HG02798 (cell line): ENCODE results near the gene RNF144B.
"Not testable (repeated sequence)": the region's sequence is repeated elsewhere in the genome, so short reads cannot be mapped to it uniquely, and the experiment has no call there.

Source experiments
- ATAC-seq: cut with Tn5 transposase; IDR thresholded peaks from one replicate; pipeline ENCODE4 v1.9.1; 2021; ENCODE audit warnings: mild to moderate bottlenecking; ENCODE audit not compliant: unreplicated experiment, poor library complexity

The RNF144B gene

DNA sequence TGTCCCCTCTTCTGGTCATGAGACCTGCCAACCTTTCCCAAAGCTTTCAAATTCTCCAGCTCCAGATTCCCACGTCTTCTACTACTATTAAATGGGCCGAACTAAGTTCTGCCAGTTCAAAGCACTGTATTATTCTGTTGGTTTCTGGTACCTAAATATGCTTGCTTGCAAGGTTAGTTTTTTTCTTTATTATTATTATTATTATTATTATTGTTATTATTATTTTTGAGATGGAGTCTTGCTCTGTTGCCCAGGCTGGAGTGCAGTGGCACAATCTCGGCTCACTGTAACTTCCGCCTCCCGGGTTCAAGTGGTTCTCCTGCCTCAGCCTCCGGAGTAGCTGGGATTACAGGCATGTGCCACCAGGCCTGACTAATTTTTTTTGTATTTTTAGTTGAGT, 17.8 kb downstream of the RNF144B start:
- not testable (repeated sequence) for ATAC-seq

DNA sequence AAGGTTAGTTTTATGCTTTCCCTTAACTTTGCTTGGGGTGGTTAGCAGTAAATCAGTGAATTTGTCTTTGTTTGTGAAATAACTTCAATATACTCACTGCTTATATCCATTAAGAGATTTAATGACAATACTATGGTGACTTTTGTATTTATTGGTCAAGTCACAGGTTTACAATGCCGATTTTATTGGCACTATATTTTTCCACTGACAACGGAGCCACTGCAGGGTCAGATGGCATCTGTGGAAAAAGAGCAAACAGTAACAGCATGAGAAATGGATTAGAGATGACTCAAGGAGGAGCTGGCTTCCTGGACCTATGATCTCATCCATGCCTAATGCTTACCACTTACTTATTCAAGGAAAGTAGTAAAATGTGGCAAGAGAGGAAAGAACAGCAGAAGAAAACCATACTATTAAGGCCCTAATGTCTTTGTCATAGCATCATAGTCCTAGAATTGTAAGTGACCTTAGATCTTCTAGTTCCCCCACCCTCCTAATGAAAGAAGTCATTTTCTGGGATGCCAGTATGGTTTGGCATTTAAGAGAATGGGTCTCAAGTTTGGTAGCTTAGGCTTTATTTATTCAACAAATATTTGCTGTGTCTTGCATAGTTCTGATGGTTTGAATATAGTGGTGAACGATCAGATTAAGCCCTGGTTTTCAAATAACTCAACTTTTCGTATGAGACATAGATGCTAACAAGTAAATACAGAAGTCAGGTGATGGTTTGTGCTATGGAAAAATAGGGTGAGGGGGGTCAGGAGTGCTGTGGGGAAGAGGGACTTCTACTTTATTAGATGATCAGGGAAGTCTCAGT, 18.5 kb downstream of the RNF144B start:
- ATAC-seq = no peak

DNA sequence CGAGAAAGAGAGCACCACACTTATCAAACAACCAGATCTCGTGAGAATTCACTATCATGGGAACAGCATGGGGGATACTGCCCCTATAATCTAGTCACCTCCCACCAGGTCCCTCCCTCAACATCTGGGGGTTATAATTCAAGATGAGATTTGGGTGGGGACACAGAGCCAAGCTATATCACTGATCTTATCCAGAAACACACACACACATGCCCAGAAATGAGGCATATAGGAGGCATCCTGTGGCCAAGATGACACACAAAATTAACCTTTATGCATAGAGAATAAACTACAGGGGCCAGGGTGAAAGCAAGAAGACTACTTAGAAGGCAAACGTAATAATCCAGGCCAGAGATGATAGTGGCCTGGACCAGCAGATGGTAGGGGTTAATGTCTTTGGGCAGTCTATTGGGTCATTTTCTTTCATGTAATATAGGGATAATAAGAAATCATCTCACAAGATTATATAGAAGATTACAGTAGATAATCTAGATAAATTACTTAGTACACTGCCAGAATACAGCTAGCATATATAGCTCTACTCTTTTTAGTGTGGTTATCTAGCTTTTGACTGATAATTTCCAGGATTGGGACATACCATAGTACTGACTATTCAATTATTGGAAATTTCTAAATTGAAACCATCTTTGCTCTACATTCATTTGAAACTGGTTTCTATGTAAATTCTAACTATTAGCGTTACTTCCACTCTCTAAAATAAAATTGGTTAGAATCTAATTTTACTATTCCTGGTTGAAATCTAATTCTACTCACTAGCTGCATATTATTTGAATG, 20.0 kb downstream of the RNF144B start:
- ATAC-seq = no peak

DNA sequence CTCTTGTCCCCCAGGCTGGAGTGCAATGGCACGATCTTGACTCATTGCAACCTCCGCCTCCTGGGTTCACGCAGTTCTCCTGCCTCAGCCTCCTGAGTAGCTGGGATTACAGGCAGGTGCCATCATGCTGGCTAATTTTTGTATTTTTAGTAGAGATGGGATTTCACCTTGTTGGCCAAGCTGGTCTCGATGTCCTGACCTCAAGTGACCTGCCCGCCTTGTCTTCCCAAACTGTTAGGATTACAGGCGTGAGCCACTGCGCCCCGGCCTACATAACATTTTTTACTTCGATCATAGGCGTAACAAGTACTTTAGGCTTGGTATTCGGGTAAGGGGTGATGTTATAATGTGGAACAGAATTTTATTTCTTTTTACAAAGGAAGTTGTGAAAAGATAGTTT, 22.5 kb downstream of the RNF144B start:
- not testable (repeated sequence) for ATAC-seq

DNA sequence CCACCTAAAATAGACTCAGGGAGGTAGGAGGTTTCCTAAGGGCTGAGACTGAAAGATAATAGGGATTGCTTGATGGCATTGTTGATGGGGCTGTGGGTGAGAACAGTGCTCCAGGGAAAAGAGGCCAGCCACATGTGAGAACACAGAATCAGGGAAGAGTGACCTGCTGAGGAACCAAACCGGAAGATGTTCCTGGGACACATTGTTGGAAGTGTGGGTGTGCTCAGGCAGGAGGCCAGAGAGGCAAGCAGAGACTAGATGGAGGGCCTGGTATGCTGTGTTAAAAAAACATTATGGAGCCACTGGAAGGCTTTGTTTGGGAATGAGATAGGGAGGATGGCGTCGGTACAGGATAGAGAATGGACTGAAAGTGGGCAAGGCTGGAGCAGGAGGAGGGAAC, 23.3 kb downstream of the RNF144B start:
- ATAC-seq = no peak

DNA sequence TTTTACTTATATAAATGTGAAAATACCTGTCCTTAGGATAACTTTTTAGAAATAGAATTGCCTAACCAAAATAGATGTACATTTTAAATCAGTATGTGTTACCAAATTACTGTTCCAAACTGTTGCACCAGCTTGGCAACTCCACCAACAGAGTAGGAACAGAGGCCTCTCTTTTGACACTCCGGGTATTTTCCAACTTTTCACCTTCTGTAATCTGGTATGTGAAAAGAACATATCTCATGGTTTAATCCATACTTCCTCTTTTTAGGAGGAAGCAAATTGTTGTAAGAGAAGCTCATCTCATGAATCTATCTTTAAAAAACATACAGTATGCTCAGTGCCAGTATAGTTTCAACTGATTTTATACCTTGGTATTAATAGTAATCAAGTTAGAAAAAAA, 24.9 kb downstream of the RNF144B start:
- ATAC-seq = no peak

DNA sequence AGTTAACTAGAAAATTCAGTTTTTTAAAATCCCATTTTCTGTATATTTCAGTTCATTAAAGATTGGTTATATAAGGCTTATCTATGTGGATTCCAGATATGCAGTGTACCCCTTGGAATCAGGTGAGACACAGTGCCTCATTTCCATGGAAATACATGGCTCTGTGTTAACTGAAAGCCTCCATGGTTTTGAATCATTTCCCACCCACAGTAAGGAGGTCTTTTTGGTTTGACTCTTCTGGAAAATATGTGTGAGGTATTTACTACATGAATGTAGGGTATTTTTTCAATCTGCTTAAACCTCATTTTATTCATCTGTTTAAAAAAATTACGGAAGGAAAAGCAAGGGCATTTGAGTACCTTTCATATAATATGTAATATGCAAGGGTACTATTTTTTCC, 25.5 kb downstream of the RNF144B start:
- no peak for ATAC-seq

DNA sequence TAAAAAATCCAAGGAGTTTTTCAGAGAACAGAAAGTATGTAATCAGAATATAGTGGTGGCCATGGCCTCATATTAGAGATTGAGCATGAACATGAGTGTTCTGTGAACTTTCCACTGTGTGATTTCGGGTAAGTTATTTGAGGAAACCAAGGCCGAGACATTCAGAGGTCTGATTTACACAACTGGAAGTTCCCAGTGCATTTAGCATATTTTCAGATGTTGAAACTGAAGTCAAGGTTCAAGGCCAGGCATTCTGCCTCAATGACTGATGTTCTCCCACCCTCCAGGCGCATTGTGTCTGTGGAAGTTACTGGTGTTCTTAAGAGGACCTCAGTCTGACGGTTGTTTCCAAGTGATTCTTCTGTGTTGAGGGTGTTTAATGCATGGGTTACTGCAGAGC, 26.2 kb downstream of the RNF144B start:
- ATAC-seq = no peak

DNA sequence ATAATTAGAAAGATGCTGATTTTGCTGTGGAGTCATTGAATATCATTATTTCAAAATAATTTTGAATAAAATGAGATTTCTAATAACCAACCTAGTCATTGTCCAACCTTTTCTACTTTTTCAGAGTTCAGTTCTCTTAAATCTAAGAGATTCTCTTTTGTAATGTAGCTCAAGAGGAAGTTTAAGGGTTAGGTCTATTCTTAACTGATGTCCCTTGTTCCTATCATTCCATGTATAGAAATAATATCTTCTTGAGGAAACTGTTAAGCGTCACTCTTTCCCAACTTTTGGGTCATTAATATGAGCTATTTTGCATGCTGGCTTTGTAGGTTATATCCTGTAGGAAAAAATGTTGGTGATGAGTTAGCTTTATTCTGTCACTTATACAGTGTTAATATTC, 27.0 kb downstream of the RNF144B start:
- ATAC-seq = no peak

DNA sequence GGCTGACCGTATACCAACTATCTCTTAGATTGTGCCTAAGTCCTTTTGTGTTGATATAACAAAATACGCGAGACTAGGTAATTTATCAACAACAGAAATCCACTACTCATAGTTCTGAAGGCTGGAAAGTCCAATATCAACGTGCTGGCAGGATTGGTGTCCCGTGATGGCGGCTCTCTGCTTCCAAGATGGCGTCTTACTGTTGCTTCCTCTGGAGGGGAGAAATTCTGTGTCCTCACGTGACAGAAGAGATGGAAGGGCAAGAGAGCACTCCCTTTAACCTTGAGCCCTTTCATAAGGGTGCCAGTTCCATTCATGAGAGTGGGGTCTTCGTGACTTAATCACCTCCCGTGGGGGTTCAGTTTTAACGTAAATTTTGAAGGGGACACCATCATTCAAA, 28.1 kb downstream of the RNF144B start:
- ATAC-seq = no peak

DNA sequence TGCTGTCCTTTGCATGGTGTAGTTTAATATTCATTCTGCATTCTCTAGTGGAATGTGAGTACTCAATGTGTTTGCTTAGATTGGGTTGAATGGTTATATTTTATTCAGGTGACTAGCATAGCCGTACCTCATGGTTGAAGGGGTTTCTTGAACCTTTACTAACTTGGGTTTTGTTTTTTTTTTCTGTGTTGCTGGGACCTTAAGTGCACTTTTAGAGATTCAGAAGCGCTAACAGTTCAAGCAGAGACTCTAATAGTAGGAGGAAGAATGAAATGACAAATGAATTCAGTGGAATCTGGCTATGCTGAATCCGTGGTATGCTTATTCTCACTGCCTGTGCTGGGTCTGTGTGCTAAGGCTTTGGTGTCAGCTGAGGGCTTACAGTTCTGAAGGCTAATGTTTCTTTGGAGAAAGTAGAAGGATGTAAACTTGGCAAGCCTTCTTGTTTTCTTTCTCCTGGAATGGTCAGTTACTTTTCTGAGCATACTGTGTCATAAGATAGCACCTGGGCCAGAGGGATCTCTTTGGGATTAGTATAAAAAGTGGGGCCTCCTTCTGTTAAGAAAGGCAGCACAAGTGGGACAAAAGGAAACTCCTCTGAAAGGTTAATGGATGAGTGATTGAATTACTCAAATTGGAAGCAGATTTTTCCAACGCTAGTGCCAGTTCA, 28.7 kb downstream of the RNF144B start:
- ATAC-seq = no peak

DNA sequence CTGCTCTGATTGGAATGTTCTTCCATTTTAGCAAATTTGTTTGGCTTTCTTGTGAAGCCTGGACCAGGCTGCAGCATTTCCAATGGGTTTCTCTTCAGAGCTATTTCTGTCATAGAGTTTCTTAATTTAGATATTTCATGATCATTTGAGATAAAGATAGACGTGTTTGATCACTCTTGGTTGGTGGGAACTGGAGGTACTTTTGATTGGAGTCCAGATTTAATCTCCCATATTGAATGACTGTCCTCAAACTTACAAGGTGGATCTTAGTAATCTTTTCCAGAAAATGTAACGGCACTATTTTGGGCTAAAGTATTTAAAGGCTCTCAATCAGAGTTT, 29.2 kb downstream of the RNF144B start:
- ATAC-seq = no peak

DNA sequence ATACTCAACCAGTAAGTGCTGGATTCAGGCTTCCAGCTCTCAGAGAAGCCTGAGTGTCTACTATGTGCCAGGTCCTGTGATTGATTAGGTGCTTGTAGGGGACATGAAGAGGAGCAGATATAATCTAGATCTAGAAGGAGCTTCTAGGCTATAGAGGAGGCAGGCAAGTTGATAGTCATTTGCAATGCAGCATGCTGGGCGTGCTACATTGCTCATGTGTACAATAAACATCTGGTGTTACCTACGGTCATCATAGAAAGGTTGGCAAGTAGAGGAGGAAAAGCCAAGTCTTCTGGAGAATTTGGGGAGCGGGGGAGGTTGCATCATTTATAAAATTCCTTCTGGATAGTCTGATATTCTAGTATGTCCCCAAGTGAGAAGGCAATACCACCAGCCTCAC, 33.2 kb downstream of the RNF144B start:
- no peak for ATAC-seq

DNA sequence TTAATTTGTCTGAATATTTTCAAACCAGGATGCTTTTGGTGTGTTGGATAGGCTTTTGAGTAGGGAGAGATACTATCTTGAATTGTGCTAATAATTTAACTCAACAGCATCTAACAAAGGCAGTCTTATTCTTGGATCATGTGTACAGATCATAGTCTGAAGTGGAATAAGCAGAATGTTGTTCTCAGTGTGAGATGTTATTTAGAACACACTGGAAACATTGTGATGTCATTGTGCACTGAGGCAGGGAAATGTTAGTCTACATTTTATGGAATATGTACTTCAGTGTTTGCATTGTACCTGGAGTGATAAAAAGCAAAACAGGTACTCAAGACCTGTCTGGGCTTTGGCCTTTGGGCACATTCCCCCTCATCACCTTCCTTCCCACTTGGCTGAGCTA, 35.0 kb downstream of the RNF144B start:
- ATAC-seq = no peak

DNA sequence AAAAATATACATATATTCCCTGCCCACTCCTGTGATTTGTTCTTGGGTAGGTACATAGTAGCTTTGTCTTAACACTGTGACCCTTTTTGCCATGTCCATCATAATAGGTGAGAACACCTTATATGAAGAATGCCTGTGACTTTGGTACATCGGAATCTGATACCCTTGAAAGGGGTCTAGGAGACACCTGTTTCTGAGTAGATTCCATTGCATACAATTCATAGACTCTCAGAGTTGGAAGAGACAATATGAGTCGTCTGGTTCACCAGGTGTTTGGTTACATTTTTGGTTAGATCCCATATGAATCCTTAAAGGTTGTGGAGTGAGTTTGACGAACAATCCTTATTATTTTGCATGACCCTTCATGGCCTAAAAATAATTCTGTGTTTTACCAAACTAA, 36.3 kb downstream of the RNF144B start:
- no peak for ATAC-seq

DNA sequence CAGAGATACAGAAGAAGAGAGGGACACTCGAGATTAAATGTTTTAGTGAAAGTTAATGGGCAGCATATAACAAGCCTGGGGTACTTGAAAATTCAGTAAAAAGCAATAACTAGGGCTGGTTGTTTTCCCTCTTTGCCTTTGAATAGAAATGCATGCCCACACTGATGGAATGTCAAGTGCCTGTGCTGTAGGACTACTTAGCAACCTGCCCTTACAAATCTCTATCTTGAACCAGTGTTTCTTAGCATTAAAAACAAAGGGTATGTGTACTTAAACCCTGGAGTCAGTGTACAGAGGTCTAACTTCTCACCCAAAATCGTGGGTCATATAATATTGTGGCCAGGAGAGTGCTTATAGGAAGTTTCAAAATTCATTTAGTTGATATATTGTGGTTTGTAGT, 37.1 kb downstream of the RNF144B start:
- no peak for ATAC-seq

DNA sequence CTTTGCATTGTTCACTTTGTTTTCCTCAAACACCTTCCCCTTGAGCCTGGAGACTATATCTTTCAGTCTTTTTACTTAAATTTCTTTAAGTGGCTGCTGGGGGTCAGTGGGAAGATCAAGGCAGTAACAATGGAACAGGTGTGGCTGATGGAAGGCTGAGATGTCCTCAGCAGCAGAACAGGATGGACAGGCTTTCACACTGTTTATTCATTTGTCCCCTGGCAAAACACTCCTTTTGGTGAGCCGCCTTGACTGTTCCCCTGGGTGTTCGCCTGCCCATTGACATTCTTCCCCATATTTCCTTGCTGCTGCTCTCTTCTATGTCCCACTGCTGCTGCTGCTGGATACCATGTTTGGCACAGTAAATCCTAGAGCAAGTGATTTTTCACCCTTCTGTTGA, 38.1 kb downstream of the RNF144B start:
- no peak for ATAC-seq

DNA sequence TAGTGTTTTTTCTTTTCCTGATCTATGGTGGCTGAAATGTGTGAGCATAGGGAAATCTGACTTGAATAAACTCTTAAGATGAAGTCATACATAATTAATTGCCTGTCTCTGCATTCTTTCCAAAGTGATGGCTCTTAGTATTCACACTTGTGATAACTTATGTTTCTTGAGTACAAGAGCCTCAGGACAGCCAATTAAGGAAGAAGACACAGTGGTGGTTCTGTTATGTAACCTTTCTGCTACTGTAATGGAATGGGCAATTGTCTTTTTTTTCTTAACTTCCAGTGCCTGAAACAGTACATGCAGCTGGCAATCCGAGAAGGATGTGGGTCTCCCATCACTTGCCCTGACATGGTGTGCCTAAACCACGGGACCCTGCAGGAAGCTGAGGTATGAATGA, 40.1 kb downstream of the RNF144B start:
- ATAC-seq = no peak

DNA sequence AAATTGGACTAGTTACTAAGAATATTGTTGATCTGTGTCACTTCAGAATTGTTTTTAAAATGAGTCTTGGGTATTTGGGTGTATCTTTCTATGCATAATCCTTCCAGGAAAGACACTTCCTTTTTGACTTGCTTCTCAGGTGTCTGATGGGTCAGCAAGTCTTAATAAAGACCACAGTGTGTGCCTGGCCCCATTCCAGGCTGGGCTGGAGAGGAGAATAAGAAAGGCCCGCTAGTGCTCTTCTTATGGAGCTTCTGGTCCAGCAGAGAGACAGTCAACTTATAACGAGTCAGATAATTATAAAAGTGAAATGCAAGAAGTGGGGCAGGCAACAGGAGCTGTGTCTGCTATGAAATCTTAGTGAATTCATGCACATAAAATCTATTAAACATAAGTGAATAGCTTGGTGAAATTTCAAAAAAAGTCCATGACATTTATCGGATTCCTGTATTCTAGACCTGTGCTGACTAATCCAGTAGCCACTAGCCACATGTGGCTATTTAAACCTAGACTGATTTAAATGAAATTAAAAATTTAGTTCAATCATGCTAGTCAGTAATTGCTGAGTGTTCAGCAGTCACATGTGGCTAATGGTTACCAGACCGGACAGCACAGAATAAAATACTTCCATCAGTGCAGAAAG, 42.6 kb downstream of the RNF144B start:
- no peak for ATAC-seq

DNA sequence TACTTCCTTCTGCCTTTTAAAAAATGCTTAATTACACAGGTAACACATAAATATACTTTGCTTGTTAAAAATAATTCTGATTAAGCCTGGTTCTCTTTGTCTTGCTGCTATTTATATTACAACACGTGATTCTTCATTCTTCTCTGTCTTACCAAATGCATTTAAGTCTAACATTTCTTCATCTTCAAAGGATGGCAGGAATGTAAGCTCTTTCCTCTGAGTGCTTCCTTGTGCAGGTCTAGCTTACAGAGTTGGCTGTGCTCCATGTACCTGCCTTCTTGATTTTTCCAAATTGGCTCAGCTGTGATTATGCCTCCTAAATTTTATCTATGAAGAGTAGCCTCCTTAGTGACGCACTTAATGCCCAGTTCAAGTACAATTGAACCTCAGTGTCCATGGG, 44.4 kb downstream of the RNF144B start:
- ATAC-seq = no peak

DNA sequence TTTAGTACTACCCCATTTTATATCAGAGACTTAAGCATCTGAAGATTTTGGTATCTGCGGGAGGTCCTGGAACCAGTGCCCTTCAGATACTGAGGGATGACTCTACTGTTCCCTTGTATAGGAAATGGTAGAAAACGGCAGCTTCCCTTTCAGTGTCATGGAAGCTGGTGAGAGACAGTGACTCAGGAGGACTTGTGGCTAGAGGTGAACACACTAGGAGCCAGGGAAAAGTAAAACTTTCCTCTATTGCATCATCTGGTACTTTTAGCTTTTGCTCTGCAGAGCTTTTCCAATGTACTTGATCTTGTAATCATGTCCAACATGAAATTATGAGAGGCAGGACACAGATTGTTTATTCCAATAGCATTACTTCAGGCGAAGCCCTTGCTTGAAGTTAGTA, 45.0 kb downstream of the RNF144B start:
- ATAC-seq = no peak
